Skeletal muscle cell (primary cell): Measurements from ENCODE around the gene RGPD8.

Source experiments
- DNase-seq: peaks from one replicate; pipeline ENCODE4 v3.0.0-alpha.2; 2010; ENCODE audit warnings: low read depth
- H3K4me3 ChIP-seq: 2 replicates; pipeline ENCODE4 v1.5.1; 2011; ENCODE audit warnings: low read depth, mild to moderate bottlenecking, control low read depth, low read length, moderate library complexity

The RGPD8 gene

GRCh38 chr2:112340475-112341267, 92.8 kb downstream of the RGPD8 start:
- H3K4me3 ChIP-seq: no peak overlapping the region
- no peak for DNase-seq

DNA sequence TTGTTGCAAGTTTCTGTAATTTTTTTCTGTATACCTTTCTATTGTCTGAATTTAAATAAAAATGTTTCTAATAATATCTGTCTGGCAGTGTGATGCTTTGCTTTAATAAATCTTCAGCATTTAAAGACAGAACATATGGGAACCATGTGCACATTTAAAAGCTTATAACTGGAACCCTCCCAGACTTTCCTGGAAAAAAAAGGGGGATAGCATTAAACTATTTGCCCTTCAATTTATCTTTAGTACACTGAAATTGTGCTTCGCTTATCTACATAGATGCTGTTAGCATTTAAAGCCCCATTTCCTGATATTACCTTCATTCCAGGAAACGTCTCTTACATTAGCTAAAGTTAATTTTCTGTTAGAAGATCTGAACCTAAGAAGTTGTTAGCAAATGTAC, 93.5 kb downstream of the RGPD8 start:
- no peak for DNase-seq
- H3K4me3 ChIP-seq: no peak overlapping the region

GRCh38 chr2:112335600-112335999, 97.8 kb downstream of the RGPD8 start:
- DNase-seq: no peak
- H3K4me3 ChIP-seq: no peak overlapping the region

DNA sequence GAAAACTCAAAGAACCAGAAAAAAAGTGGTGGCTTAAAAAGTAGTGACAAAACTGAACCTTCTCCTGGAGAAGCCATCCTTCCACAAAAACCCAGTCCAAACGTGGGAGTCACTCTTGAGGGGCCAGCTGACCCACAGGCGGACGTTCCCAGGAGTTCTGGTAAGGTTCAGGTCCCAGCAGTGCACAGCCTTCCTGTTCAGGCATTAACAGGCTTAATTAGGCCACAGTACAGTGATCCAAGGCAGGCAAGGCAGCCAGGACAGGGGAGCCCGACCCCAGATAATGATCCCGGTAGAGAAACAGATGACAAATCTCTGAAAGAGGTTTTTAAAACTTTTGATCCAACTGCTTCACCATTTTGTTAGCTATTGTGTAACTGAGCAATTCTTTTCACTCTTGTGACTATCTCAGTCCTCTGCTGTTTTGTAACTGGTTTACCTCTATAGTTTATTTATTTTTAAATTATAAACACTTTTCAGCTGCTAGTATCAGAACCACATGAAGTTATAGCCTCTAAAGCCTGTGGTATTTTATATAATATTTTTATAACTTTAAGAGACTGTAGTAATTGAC, 101.2 kb downstream of the RGPD8 start:
- H3K4me3 ChIP-seq: no peak overlapping the region
- DNase-seq: no peak

GRCh38 chr2:112322919-112323318, 110.5 kb downstream of the RGPD8 start:
- DNase-seq: no peak
- no peak overlapping the region for H3K4me3 ChIP-seq

GRCh38 chr2:112321375-112322320, 111.8 kb downstream of the RGPD8 start:
- DNase-seq: no peak
- H3K4me3 ChIP-seq: no peak overlapping the region
